ENCODE results near the gene KLHL26.

DNA sequence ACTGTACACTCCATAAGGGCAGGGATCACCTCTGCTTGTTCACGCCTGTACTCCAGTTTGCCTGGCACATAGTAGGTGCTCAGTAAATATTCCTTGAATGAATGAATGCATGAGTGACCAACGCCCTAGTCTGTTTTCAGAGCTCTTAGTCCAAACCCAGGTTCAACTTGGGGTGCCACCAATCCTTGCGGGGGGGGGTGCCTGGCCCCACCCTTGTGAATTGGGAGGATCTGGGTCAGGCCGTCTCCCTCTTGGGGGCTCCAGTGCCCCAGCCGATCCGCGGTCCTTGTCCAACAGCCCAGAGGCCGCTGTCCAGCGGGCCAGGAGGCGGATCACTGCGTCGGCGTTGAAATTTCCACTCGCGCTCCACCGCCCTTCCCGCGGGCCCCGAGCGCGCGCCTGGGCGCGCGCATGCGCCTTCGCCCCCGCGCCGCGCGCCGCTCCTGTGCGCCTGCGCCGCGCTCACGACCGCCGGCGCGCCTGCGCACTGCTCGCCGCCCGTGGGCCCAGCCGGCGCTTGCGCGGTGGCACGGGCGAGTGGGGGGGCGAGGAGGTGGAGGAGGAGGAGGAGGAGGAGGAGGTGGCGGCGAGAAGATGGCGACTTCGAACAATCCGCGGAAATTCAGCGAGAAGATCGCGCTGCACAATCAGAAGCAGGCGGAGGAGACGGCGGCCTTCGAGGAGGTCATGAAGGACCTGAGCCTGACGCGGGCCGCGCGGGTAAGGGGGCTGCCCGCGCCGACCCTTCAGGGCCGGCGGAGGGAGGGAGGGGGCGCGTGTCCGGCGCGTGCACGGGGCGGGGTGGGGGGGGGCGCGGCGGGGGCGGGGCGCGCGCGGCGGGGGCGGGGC is 46.5 kb downstream of the KLHL26 start, which contains the start of gene CRTC1:
- TF ChIP-seq, protein P1, sequence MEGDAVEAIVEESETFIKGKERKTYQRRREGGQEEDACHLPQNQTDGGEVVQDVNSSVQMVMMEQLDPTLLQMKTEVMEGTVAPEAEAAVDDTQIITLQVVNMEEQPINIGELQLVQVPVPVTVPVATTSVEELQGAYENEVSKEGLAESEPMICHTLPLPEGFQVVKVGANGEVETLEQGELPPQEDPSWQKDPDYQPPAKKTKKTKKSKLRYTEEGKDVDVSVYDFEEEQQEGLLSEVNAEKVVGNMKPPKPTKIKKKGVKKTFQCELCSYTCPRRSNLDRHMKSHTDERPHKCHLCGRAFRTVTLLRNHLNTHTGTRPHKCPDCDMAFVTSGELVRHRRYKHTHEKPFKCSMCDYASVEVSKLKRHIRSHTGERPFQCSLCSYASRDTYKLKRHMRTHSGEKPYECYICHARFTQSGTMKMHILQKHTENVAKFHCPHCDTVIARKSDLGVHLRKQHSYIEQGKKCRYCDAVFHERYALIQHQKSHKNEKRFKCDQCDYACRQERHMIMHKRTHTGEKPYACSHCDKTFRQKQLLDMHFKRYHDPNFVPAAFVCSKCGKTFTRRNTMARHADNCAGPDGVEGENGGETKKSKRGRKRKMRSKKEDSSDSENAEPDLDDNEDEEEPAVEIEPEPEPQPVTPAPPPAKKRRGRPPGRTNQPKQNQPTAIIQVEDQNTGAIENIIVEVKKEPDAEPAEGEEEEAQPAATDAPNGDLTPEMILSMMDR (IDR thresholded peaks at IDR 0.05; ENCODE audit: low read depth, low read length): peak; percentile 19; the same call in 1 of the 2 replicates
- TF ChIP-seq EZH2phosphoT487 (IDR thresholded peaks at IDR 0.05; ENCODE audit: low read depth): no peak
